Measurements from ENCODE around the gene IL1RAPL2. TPM values are rescaled to one million over a fixed set of nuclear protein-coding genes. Genes with fewer than 3 reads are reported as not detected.

The IL1RAPL2 gene
- total RNA-seq, 4 donors from 2014 or later: not detected

- DNase-seq: no peak
- WGBS, 2 donors: 52 to 56% methylated on average over 7 to 9 of the region's 9 CpGs
These were observed 1.7 kb upstream of the IL1RAPL2 start for GRCh38 chrX:104564335-104564734.

DNA sequence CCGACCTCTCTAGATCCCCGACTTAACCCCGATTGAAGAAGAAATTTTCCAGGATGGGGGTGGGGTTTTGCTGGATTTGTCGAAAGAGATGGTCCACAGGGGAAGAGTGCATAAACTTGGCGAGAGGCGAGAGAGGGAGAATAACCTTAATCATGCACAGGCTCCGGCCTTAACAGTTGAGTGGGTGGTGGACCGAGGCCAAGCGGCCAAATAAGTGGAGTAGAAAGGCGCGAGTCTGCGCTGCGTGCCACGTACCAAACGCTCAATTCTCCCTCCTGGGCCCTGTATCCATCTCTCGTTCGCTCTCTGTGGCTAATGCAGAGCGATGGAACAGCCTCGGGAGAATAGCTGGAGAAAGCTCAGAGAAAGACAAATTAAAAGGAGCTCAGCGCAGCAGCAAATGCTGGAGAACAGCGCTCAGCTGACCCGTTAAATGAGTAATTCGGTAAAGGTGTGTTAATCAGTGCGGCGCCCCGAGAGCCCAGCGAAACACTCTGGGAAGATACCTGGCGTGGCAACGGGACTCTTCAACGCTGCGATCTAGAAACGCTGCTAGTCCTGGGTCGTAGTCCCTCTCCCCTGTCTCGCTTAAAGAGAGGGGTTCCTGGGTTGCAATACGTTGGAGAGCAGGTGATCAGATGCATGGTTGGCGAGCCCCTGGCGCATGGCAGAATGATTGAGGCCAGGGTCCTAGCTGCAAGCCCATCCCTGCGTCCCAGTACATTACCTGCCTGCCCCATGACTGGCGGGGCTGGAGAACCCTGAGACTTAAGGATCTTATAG lies 887 bp upstream of the IL1RAPL2 start:
- Histone ChIP-seq H3K9me3 (no peaks in the 10 kb centered on the region), H3K4me3 (replicated peaks in 1 of 3) (no peak overlapping the region), H3K27ac (no peak overlapping the region), H3K27me3 (no peaks in the 10 kb centered on the region), H3K36me3 (no peaks in the 10 kb centered on the region), H3K4me1 (peaks cover 0 to 3% of the 10 kb centered on the region in 2 donors)
- WGBS, 2 donors: 2 to 8% methylated on average over 22 to 23 of the region's 39 CpGs
- peak; percentile 53 to 59 for DNase-seq
- intact Hi-C loops (cut with DNase I): no loop called here
- TF ChIP-seq, protein P1, sequence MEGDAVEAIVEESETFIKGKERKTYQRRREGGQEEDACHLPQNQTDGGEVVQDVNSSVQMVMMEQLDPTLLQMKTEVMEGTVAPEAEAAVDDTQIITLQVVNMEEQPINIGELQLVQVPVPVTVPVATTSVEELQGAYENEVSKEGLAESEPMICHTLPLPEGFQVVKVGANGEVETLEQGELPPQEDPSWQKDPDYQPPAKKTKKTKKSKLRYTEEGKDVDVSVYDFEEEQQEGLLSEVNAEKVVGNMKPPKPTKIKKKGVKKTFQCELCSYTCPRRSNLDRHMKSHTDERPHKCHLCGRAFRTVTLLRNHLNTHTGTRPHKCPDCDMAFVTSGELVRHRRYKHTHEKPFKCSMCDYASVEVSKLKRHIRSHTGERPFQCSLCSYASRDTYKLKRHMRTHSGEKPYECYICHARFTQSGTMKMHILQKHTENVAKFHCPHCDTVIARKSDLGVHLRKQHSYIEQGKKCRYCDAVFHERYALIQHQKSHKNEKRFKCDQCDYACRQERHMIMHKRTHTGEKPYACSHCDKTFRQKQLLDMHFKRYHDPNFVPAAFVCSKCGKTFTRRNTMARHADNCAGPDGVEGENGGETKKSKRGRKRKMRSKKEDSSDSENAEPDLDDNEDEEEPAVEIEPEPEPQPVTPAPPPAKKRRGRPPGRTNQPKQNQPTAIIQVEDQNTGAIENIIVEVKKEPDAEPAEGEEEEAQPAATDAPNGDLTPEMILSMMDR (IDR thresholded peaks at IDR 0.05): no peak
- no peak for TF ChIP-seq POLR2A (IDR thresholded peaks at IDR 0.05)

More at GRCh38 chrX:104564335-104564734, 1.7 kb upstream of the IL1RAPL2 start:
- no peak overlapping the region for H3K27ac ChIP-seq
- TF ChIP-seq, protein P1 (IDR thresholded peaks at IDR 0.05): no peak
- no peak for TF ChIP-seq POLR2A (IDR thresholded peaks at IDR 0.05)
- no peaks in the 10 kb centered on the region for H3K36me3 ChIP-seq
- H3K9me3 ChIP-seq: no peaks in the 10 kb centered on the region
- intact Hi-C loops (cut with DNase I): no loop called here
- H3K4me3 ChIP-seq (replicated peaks in 1 of 3): no peak overlapping the region
- no peaks in the 10 kb centered on the region for H3K27me3 ChIP-seq
- peaks cover 0 to 3% of the 10 kb centered on the region in 2 donors for H3K4me1 ChIP-seq

GRCh38 chrX:104566681-104567501 lies 892 bp downstream of the IL1RAPL2 start:
- Histone ChIP-seq H3K4me3 (replicated peaks in 1 of 3) (no peak overlapping the region), H3K27me3 (no peaks in the 10 kb centered on the region), H3K36me3 (no peaks in the 10 kb centered on the region), H3K9me3 (no peaks in the 10 kb centered on the region), H3K4me1 (peaks cover 0 to 3% of the 10 kb centered on the region in 2 donors), H3K27ac (no peak overlapping the region)
- DNase-seq: peak in 1 of 2 donors; percentile 8
- intact Hi-C loops (cut with DNase I): no loop called here
- TF ChIP-seq, protein P1 (IDR thresholded peaks at IDR 0.05): no peak
- TF ChIP-seq POLR2A (IDR thresholded peaks at IDR 0.05): no peak
- 0 to 3% methylated on average over 5 to 8 of the region's 46 CpGs for WGBS, 2 donors

- no peak overlapping the region for H3K4me3 ChIP-seq (replicated peaks in 1 of 3)
- H3K36me3 ChIP-seq: no peaks in the 10 kb centered on the region
These were observed 1.5 kb downstream of the IL1RAPL2 start for GRCh38 chrX:104567506-104567905.

More at GRCh38 chrX:104567506-104567905, 1.5 kb downstream of the IL1RAPL2 start:
- intact Hi-C loops (cut with DNase I): no loop called here
- no peak overlapping the region for H3K27ac ChIP-seq
- no peak for TF ChIP-seq POLR2A (IDR thresholded peaks at IDR 0.05)
- TF ChIP-seq, protein P1 (IDR thresholded peaks at IDR 0.05): no peak
- no peaks in the 10 kb centered on the region for H3K27me3 ChIP-seq
- H3K9me3 ChIP-seq: no peaks in the 10 kb centered on the region
- DNase-seq: no peak
- 8 to 12% methylated on average over 4 to 8 of the region's 14 CpGs for WGBS, 2 donors
- peaks cover 0 to 3% of the 10 kb centered on the region in 2 donors for H3K4me1 ChIP-seq

Data from thyroid gland (tissue), 4 donors.